Sigmoid colon (tissue), 7 donors: ENCODE results near the gene CERS3. TPM values are rescaled to one million over a fixed set of nuclear protein-coding genes. Genes with fewer than 3 reads are reported as not detected.

ENCODE experiments used
- DNase-seq: peaks from one replicate; pipeline ENCODE4 v3.0.0-alpha.2; 2019
- H3K27ac ChIP-seq, 4 donors: fragments of 200-600 bp; sonication (generic); one replicate each; pipeline ENCODE4 v1.5.1; 2016 to 2019; ENCODE audit warnings: mild to moderate bottlenecking in 1 of 4
- H3K27me3 ChIP-seq, 3 donors: fragments of 200-600 bp; sonication (generic); one replicate each; pipeline ENCODE4 v1.5.1; 2019; ENCODE audit warnings: mild to moderate bottlenecking in 1 of 3
- H3K36me3 ChIP-seq, 4 donors: fragments of 200-600 bp; sonication (generic); one replicate each; pipeline ENCODE4 v1.5.1; 2016 to 2019
- H3K4me1 ChIP-seq, 4 donors: fragments of 200-600 bp; sonication (generic); one replicate each; pipeline ENCODE4 v1.5.1; 2017 to 2019
- H3K4me3 ChIP-seq, 4 donors: fragments of 200-600 bp; sonication (generic); one replicate each; pipeline ENCODE4 v1.5.1; 2017 to 2019; ENCODE audit warnings: mild to moderate bottlenecking in 2 of 4, moderate library complexity in 1 of 4
- H3K9me3 ChIP-seq, 4 donors: fragments of 200-600 bp in 3 of 4; sonication (generic) in 3 of 4; one replicate each; pipeline versions ENCODE4 v1.5.1 to v1.6.1; 2013 to 2019
- EP300 ChIP-seq, 4 donors: sonication (generic); formaldehyde crosslinking; IDR thresholded peaks; one replicate each; pipeline ENCODE4 v1.6.1; 2017; ENCODE audit warnings: antibody characterized with exemption in 4 of 4
- POLR2A ChIP-seq, 2 donors: fragments of 450-650 bp; IDR thresholded peaks; one replicate each; pipeline ENCODE4 v1.6.1; 2016; ENCODE audit warnings: antibody characterized with exemption in 2 of 2, mild to moderate bottlenecking in 2 of 2, moderate library complexity in 2 of 2
- POLR2AphosphoS5 ChIP-seq, 4 donors: sonication (generic); formaldehyde crosslinking; IDR thresholded peaks; one replicate each; pipeline ENCODE4 v1.6.1; 2017; ENCODE audit warnings: antibody characterized with exemption in 4 of 4
- WGBS, 2 donors: extraction: QIAGEN DNeasy Blood & Tissue Kit; methylation state at CpG; one replicate each; pipeline ENCODE4 v1.1.7; 2013; 5-methylcytosine and 5-hydroxymethylcytosine counted together
- intact Hi-C: fragments of 100-400 bp; cut with DNase I; formaldehyde crosslinking; loops from one replicate; pipeline ENCODE4 v1.15.1; 2023
- polyA plus RNA-seq, 3 donors: library from polyadenylated mRNA; stranded (reverse); fragments of 200-250 nt; gene quantifications; one replicate each; pipeline ENCODE4 v1.2.3, GENCODE V29; 2013
- total RNA-seq, 4 donors: library from RNA; depleted of rRNA; stranded (reverse); fragments of >200 nt; gene quantifications; one replicate each; pipeline ENCODE4 v1.1.0, GENCODE V29; 2016
- TF ChIP-seq, protein P1 (sequence below), 4 experiments: fragments of 450-650 bp in 3 of 4; fragments of 200-600 bp in 1 of 4; IDR thresholded peaks; one replicate each; pipeline ENCODE4 v1.5.1; 2016 to 2019; ENCODE audit warnings: antibody characterized with exemption in 4 of 4, mild to moderate bottlenecking in 3 of 4, moderate library complexity in 2 of 4
- donor health status: healthy with polysubstance abuse.
- donor health status: Bipolar disorder and iron deficiency.
- donor health status: healthy.

CERS3 gene
- total and polyA plus RNA-seq, 7 donors, result 0.20 to 0.49 TPM; not detected in 5

DNA sequence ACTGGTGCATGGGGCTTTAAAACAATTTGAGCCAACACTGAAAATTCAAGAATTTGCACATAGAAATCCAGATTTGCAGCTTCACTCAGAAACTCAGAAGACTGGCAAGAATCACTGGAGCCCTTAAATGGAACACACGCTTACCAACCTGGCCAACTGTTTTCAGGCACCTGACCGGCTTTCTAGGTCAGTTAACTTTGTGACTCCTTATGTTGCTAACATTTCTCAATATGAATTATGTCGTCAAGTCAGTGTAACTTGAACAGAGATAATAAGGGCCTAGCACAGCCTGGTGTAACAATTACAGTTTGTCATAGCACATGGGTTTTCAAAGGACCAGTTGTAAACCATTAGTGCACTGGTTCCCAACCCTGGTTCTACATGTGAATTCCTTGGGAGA is 6.8 kb downstream of the CERS3 start:
- Histone ChIP-seq H3K36me3 (no peaks in the 10 kb centered on the region), H3K4me3 (no peak overlapping the region), H3K27ac (no peak overlapping the region), H3K4me1 (peaks cover 0 to 21% (median 15%) of the 10 kb centered on the region in 4 donors), H3K9me3 (no peaks in the 10 kb centered on the region), H3K27me3 (no peaks in the 10 kb centered on the region)
- no peak for TF ChIP-seq POLR2AphosphoS5 (IDR thresholded peaks at IDR 0.05)
- TF ChIP-seq EP300 (IDR thresholded peaks at IDR 0.05), result no peak
- TF ChIP-seq, protein P1, sequence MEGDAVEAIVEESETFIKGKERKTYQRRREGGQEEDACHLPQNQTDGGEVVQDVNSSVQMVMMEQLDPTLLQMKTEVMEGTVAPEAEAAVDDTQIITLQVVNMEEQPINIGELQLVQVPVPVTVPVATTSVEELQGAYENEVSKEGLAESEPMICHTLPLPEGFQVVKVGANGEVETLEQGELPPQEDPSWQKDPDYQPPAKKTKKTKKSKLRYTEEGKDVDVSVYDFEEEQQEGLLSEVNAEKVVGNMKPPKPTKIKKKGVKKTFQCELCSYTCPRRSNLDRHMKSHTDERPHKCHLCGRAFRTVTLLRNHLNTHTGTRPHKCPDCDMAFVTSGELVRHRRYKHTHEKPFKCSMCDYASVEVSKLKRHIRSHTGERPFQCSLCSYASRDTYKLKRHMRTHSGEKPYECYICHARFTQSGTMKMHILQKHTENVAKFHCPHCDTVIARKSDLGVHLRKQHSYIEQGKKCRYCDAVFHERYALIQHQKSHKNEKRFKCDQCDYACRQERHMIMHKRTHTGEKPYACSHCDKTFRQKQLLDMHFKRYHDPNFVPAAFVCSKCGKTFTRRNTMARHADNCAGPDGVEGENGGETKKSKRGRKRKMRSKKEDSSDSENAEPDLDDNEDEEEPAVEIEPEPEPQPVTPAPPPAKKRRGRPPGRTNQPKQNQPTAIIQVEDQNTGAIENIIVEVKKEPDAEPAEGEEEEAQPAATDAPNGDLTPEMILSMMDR (IDR thresholded peaks at IDR 0.05), result no peak
- no peak for TF ChIP-seq POLR2A (IDR thresholded peaks at IDR 0.05)
- intact Hi-C loops, result no loop called here
- 87 to 95% methylated on average over 3 of the region's 3 CpGs for WGBS, 2 donors
- no peak for DNase-seq

GRCh38 chr15:100520132-100520921 is 8.4 kb downstream of the CERS3 start:
- intact Hi-C loops, result no loop called here
- H3K27ac ChIP-seq, result no peak overlapping the region
- H3K4me3 ChIP-seq, result no peak overlapping the region
- WGBS, 2 donors, result 49 to 78% methylated on average over 7 of the region's 7 CpGs
- no peak for TF ChIP-seq POLR2AphosphoS5 (IDR thresholded peaks at IDR 0.05)
- TF ChIP-seq, protein P1 (IDR thresholded peaks at IDR 0.05), result no peak
- no peak for TF ChIP-seq EP300 (IDR thresholded peaks at IDR 0.05)
- no peak for TF ChIP-seq POLR2A (IDR thresholded peaks at IDR 0.05)
- H3K4me1 ChIP-seq, result peaks cover 0 to 16% (median 9%) of the 10 kb centered on the region in 4 donors
- no peaks in the 10 kb centered on the region for H3K36me3 ChIP-seq
- DNase-seq, result no peak
- no peaks in the 10 kb centered on the region for H3K27me3 ChIP-seq
- H3K9me3 ChIP-seq, result no peaks in the 10 kb centered on the region

DNA sequence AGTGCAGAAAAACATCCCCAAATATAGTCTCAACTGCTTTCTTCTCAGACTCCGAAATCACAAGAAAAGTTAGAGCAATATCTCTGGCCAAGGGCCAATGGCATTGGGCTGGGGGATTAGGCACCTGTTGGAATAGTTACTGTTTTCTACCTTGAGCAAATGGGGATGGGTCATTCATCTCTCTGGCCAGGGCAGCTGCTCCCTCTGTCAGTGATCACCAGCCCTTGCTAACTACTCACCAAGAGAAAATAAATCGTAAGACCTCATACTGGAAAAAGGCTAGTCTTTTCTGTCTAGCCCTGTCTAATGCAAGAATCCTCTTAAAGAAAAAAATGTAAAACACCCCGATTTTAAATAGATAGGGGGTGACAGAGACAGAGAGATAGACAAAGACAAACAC is 10.9 kb downstream of the CERS3 start:
- Histone ChIP-seq H3K9me3 (no peaks in the 10 kb centered on the region), H3K27me3 (no peaks in the 10 kb centered on the region), H3K4me1 (peaks cover 0 to 12% (median 8%) of the 10 kb centered on the region in 4 donors), H3K4me3 (no peak overlapping the region), H3K36me3 (no peaks in the 10 kb centered on the region), H3K27ac (no peak overlapping the region)
- intact Hi-C loops, result loop anchor here (5.0 kb wide), 1 partner anchor 166 kb away; no protein-coding TSS in a partner anchor
- TF ChIP-seq EP300 (IDR thresholded peaks at IDR 0.05) (no peak), POLR2AphosphoS5 (IDR thresholded peaks at IDR 0.05) (no peak), POLR2A (IDR thresholded peaks at IDR 0.05) (no peak)
- TF ChIP-seq, protein P1 (IDR thresholded peaks at IDR 0.05), result no peak
- DNase-seq, result no peak
- 65 to 85% methylated on average over 3 of the region's 3 CpGs for WGBS, 2 donors

DNA sequence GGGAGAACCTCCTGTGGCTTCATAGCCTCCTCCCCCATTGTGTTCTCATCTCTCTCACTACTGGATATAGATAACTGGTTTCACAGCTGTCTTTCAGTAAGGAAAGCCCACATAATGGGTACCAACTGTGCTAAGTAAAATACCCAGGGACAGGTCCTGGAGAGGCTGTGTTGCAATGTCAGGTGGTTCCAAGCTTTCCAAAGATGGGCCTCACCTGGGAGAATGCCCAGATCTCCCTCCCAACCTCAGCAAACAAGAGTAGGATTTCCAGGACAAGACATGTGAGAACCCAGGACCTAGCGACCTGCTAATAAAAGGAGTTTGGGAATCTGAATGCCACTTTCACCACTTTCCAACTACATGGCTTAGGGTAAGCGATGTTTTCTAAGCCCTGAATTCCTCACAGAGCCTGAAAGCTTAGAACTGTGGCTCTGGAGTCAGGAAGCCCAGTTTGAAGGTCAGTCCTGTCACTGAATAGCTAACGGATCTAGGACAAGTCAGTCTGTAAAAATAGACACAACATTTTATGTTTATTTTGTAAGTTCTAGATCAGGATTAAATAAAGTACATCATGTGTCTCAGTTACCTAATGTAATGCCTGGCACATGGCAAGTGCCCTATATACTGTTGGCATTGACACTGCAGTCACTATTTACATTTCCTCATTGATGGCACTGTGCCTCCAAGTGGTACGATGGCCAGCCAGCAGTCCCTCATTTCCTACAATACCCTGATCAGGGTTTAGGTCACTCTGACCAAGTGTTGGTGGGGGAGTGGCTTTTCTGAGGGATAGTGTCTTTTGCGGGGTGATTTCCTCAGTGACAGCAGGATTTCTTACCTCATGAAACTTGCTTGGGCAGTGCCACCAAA is 11.9 kb downstream of the CERS3 start:
- no peaks in the 10 kb centered on the region for H3K9me3 ChIP-seq
- no peak for TF ChIP-seq POLR2A (IDR thresholded peaks at IDR 0.05)
- TF ChIP-seq, protein P1 (IDR thresholded peaks at IDR 0.05), result no peak
- no peak for TF ChIP-seq EP300 (IDR thresholded peaks at IDR 0.05)
- no peak for TF ChIP-seq POLR2AphosphoS5 (IDR thresholded peaks at IDR 0.05)
- no peak overlapping the region for H3K4me3 ChIP-seq
- DNase-seq, result peak; percentile 81
- intact Hi-C loops, result loop anchor here (5.0 kb wide), 1 partner anchor 165 kb away; no protein-coding TSS in a partner anchor
- WGBS, 2 donors, result 45 to 66% methylated on average over 5 of the region's 5 CpGs
- H3K36me3 ChIP-seq, result no peaks in the 10 kb centered on the region
- no peaks in the 10 kb centered on the region for H3K27me3 ChIP-seq
- H3K27ac ChIP-seq, result peak overlapping the region in 1 of 4 donors; percentile 8
- H3K4me1 ChIP-seq, result peaks cover 0 to 12% (median 8%) of the 10 kb centered on the region in 4 donors
